Stimulated activated CD8-positive, alpha-beta memory T cell treated with anti-CD3 and anti-CD28 coated beads, Interleukin-2, amount 100 ng/mL, for 1 hour (primary cell): Measurements from ENCODE around the gene CCDC107.

ENCODE experiments used
- DNase-seq, 2 donors: peaks; one replicate each; pipeline ENCODE4 v3.0.0-alpha.2; 2020; ENCODE audit warnings: low read depth in 2 of 2

Gene CCDC107

GRCh38 chr9:35660966-35661415 lies 2.9 kb downstream of the CCDC107 start:
- no peak for DNase-seq

- no peak for DNase-seq
These were observed 3.8 kb downstream of the CCDC107 start for GRCh38 chr9:35661756-35662350.

GRCh38 chr9:35662437-35662836 lies 4.3 kb downstream of the CCDC107 start:
- DNase-seq = no peak

GRCh38 chr9:35664531-35665470 lies 6.7 kb downstream of the CCDC107 start, which contains the start of gene ARHGEF39:
Gene ARHGEF39, minus strand, starts transcription at chr9:35665195. Its CDS starts 26 bp downstream, at chr9:35665169.
- peak in 1 of 2 donors; percentile 36 for DNase-seq

- no peak for DNase-seq
These were observed 7.4 kb downstream of the CCDC107 start for GRCh38 chr9:35665471-35665818.

GRCh38 chr9:35666045-35666444 lies 8.0 kb downstream of the CCDC107 start:
- DNase-seq = no peak

GRCh38 chr9:35666549-35666948 lies 8.5 kb downstream of the CCDC107 start:
- DNase-seq = no peak

GRCh38 chr9:35667939-35668338 lies 9.8 kb downstream of the CCDC107 start:
- DNase-seq = no peak

- DNase-seq = no peak
These were observed 11.4 kb downstream of the CCDC107 start for GRCh38 chr9:35669331-35670145.

GRCh38 chr9:35673132-35674024 lies 15.3 kb downstream of the CCDC107 start, which contains the start of gene CA9:
Gene CA9, plus strand, starts transcription at chr9:35673928. Its CDS starts 32 bp downstream, at chr9:35673960.
- DNase-seq = no peak

- no peak for DNase-seq
These were observed 15.9 kb downstream of the CCDC107 start for GRCh38 chr9:35674025-35674361.

GRCh38 chr9:35675204-35675603 lies 17.1 kb downstream of the CCDC107 start:
- DNase-seq = no peak

GRCh38 chr9:35675732-35676392 lies 17.8 kb downstream of the CCDC107 start:
- no peak for DNase-seq

- DNase-seq = no peak
These were observed 21.0 kb downstream of the CCDC107 start for GRCh38 chr9:35679091-35679490.

GRCh38 chr9:35679766-35680330 lies 21.8 kb downstream of the CCDC107 start:
- DNase-seq = no peak

GRCh38 chr9:35680331-35681105 lies 22.4 kb downstream of the CCDC107 start:
- no peak for DNase-seq

- no peak for DNase-seq
These were observed 23.4 kb downstream of the CCDC107 start for GRCh38 chr9:35681341-35682002.

- no peak for DNase-seq
These were observed 24.0 kb downstream of the CCDC107 start for GRCh38 chr9:35682051-35682450.
